Activated CD8-positive, alpha-beta memory T cell treated with anti-CD3 and anti-CD28 coated beads for 24 hours (primary cell): ENCODE measurements around the gene ZNF792.
"Not testable (repeated sequence)": the region's sequence is repeated elsewhere in the genome, so short reads cannot be mapped to it uniquely, and the experiment has no call there.

Experiments used
- DNase-seq: peaks from one replicate; pipeline ENCODE4 v3.0.0-alpha.2; 2020

ZNF792 gene

GRCh38 chr19:34998777-34999497, 34.9 kb upstream of the ZNF792 start:
- DNase-seq, result peak; percentile 59

DNA sequence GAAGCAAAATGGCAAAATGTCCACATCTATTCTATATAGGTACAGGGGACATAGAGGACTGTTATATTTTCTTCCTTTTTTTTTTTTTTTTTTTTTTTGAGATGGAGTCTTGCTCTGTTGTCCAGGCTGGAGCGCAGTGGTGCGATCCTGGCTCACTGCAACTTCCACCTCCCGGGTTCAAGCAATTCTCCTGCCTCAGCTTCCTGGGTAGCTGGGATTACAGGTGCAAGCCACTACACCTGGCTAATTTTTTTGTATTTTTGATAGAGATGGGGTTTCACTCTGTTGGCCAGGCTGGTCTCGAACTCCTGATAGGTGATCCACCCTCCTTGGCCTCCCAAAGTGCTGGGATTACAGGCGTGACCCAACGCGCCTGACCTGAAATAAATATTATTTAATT, 34.2 kb upstream of the ZNF792 start:
- DNase-seq, result not testable (repeated sequence)

DNA sequence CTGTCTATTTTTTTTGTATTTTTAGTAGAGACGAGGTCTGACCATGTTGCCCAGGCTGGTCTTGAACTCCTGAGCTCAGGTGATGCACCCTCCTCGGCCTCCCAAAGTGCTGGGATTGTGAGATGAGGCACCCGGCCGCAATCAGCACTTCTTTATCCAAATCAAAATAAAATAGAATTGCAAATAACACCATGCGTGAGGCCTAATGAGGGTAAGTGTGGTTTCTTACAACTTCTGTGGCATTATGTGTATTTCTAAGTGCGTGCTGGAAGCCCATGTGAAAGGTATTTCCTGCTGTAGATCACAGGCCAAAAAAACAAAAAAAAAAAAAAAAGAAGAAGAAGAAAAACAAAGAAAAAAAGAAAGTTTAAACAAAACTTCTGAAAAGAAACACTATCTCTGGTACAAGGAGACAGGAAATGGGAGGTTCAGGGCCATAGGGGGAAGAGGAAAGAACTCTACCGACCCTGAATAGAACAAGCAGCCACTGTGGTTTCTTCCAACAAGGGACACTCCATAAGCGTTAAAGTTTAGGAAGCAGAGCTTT, 33.1 kb upstream of the ZNF792 start:
- no peak for DNase-seq

DNA sequence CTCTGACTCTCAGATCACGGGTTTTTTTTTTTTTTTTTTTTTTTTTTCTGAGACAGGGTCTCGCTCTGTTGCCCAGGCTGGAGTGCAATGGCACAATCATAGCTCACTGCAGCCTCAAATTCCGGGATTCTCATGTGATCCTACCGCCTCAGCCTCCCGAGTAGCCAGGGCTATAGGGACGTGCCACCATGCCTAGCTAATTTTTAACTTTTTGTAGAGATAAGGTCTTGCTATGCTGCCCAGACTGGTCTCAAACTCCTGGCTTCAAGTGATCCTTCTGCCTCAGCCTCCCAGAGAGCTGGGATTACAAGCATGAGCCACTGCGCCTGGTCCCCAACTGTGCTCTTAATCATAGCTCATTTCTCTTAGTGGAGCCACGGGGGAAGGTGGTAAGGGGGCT, 31.5 kb upstream of the ZNF792 start:
- no peak for DNase-seq

DNA sequence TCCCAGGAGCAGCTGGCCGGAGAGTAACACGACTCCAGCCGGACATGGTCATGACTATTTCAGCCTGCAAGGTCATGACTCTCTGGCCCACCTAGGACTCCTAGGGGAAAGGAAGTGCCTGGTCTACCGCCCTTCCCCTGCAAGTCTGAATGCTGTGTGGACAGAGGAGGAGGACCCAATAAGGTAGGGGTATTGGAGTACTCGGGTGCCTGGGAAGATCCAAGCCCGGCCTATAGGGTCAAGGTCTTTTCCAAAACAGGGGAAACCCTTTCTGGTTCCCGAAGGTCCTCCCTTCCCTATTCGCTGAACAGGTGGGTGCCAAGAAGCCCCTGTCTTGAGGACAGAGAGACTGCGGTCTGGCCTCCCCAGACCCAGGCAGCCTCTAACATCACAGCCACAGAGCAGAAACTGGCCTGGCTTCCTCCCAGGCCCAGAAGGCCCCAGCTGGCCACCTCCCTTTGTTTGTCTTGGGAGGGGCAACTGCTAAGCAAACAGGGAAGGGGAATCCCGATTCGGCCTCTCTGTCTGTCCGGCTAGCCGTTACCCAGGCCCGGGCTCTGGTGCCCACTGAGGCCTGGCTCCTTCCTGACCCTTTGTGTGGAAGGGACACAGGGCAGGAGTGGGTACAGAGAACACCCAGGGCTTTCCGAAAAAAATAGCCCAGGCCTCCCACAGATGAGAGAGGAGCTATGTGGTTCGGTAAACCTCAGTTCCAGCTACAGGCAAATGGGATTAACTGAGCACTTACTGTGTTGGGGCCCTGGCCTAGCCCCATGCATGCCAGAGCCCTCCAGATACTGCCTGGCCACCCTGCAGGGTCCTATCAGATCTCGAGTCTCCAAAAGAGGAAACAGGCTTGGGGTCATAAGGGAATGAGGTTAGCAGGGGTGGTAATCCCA, 30.9 kb upstream of the ZNF792 start:
- DNase-seq, result no peak

- no peak for DNase-seq
Observed at GRCh38 chr19:34994286-34994642, 30.2 kb upstream of the ZNF792 start.

GRCh38 chr19:34992582-34992981, 28.6 kb upstream of the ZNF792 start:
- DNase-seq, result not testable (repeated sequence)

GRCh38 chr19:34991542-34992333, 27.7 kb upstream of the ZNF792 start:
- DNase-seq, result no peak

DNA sequence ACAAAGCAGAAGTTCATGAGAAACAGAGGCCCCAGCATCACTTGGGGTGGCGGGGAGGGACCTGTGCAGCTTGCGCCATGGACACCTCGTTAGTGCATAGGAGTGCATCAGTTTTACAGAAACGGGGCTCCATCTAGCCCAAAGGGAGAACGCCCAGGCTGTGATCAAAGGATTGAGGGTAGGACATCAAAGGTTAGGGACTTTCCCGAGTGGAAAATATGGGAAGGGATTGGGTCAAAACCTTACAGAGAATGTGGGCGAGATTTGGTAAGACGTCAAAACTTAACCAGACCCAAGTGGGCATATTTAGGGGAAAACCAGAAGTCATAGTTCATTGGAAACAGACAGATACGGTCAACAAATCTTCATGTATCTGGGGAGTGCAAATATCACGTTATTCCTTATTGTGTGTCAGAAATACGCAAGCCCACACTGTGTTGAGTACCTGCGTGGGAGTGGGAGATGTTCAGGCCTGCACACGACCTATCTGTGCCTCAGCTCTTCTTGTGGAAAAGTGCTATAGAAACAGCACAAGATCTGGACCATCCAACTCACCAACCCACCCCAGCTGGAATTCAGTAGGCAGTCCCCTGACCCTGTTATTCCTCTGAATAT, 26.7 kb upstream of the ZNF792 start:
- peak; percentile 71 for DNase-seq

DNA sequence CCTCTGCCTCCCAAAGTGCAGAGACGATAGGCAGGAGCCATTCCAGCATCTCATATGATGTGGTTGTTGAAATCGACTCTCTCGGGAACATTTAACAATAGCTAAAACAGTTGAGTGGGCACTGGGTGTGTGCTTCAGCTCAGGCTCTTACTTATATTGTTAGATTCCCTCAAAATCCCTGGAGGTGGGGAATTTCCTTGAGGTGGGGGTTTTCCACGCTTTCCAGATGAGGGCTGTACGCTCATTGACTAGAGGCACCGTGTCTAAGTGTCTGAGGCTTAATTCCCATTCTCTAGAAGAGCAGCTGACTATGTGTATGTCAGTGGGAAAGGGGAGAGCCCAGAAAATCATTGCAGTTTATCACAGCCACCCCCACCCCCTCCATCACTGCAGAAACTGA, 25.3 kb upstream of the ZNF792 start:
- no peak for DNase-seq

- DNase-seq, result no peak
Observed at GRCh38 chr19:34988119-34988518, 24.1 kb upstream of the ZNF792 start.

- DNase-seq, result peak; percentile 75
Observed at GRCh38 chr19:34985249-34986022, 21.4 kb upstream of the ZNF792 start.

DNA sequence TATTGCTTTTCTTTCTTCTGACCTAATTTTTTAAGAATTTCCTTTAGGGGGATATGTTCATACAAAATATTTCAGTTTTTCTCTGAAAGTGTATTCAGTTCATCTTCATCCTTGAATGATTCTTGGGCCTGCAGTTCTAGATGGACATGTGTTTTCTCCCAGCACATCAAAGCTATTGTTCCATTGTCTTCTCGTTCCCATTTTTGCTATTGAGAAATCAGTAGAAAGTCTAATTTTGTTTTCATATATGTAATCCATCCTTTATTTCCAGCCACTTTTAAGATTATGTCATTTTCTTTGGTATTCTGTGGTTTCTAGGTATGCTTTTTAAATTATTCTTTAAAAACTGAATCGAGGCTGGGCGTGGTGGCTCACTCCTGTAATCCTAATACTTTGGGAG, 20.3 kb upstream of the ZNF792 start:
- DNase-seq, result no peak

DNA sequence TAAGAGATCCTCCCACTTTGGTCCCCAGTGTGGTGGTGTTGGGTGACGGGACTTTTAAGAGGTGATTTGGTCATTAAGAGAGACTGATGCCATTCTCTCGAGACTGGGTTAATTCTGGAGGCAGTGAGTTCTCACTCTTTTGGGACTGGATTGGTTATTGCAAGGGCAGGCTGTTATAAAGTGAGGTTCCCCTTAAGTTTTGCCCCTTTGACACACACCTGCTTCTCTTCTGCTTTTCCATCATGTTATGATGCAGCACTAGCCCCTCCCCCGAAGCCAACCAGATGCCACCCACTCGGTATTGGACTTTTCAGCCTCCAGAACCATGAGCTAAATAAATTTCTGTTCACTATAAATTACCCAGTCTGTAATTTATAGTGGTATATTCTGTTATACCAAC, 19.8 kb upstream of the ZNF792 start:
- DNase-seq, result no peak

- no peak for DNase-seq
Observed at GRCh38 chr19:34982275-34982674, 18.2 kb upstream of the ZNF792 start.

- no peak for DNase-seq
Observed at GRCh38 chr19:34979819-34980640, 16.0 kb upstream of the ZNF792 start.

DNA sequence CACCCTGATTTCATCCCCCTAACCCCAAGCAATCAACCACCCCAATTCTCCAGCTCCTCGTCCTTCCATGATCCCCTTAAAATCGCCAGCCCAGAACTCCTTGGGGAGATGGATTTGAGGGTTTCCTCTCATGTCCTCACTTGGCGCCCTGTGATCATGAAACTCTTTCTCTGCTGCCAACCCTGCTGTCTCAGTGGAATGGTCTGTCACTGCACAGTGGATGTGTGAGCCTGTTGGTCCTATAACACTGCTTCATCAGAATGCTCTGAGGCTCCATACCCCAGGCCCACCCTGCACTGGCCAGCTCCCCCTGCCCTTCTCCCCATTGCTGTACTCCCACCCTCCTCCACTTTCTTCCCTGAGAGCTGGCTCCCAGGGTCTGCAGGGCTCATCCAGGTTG, 12.6 kb upstream of the ZNF792 start:
- DNase-seq, result peak; percentile 50

DNA sequence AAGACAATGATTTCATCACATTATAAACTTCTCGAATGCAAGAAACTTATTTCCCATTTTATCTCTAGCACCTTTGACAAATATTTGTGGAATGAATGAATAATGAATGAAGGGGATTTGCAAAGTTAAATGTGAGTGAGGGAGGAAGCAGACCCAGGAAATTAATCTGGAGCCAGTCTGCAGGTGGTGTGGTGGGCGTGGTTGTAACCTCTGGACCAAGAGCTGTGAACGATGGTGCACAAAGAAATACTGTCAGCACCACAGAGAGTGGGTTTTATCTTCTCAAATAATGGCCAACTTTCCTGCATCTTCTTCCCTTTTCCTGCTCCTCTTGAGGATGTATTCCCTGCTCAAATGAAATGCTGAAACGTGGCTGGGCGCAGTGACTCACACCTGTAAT, 11.0 kb upstream of the ZNF792 start:
- DNase-seq, result peak; percentile 44

DNA sequence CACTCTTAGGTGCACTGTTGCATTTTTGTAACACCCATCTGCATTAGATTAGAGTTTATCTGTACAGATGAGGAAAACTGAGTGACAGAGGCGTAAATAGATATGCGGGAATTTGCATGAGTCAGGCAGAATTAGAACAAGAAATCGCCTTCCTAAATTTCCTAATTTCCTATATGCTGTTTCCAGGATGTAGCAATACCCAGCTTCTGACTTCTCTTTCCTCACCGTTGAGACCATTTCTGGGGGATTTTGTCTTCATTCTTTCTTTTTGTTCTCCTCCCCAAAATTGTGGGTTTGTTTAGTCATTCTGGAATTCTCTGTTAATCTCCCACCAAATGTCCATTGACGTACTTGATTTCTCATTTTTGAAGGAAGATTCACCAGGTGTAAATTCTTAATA, 10.6 kb upstream of the ZNF792 start:
- DNase-seq, result no peak

- peak; percentile 48 for DNase-seq
Observed at GRCh38 chr19:34972163-34972705, 8.2 kb upstream of the ZNF792 start.
